ENCODE measurements around the gene ULBP1.

- TF ChIP-seq CTCF (IDR thresholded peaks at IDR 0.05) (no peak), POLR2A (IDR thresholded peaks at IDR 0.05) (no peak)
These were observed 26.5 kb downstream of the ULBP1 start for GRCh38 chr6:149990212-149990660.
